ENCODE results near the gene COPZ1. TPM values are rescaled to one million over a fixed set of nuclear protein-coding genes. Genes with fewer than 3 reads are reported as not detected.

COPZ1 gene
- total and polyA plus RNA-seq, 9 of the 15 experiments (the other 6 are each of a cell fraction or from before 2014, with no cell fraction given) = 137 to 487 (median 233) TPM

- TF ChIP-seq TBL1XR1 (IDR thresholded peaks at IDR 0.05; ENCODE audit: low read length in 2 of 2) (peak in 1 of 2 experiments; percentile 18; a peak in 3 of 4 replicates), ZNF263 (CRISPR knock-in tag; IDR thresholded peaks at IDR 0.05; ENCODE audit: borderline replicate concordance) (peak; percentile 76; the same call in 1 of the 2 replicates), SAFB (IDR thresholded peaks at IDR 0.05; ENCODE audit: borderline replicate concordance, low read depth, low read length) (no peak), BCOR (IDR thresholded peaks at IDR 0.05) (peak; percentile 11; the same call in 1 of the 2 replicates), CREB1 (IDR thresholded peaks at IDR 0.05) (peak; percentile 57; the same call in 1 of the 2 replicates), CREB1 (CRISPR knock-in tag; IDR thresholded peaks at IDR 0.05) (peak; percentile 78), SPI1 (IDR thresholded peaks at IDR 0.05; ENCODE audit: borderline replicate concordance, low read depth, low read length) (0 out of 2 replicates have a peak, but pooled peaks have one; percentile 9), MLX (CRISPR knock-in tag; conservative IDR thresholded peaks at IDR 0.05) (0 out of 4 replicates have a peak, but pooled peaks of 1 of the 2 experiments have one; percentile 40), MBD2 (IDR thresholded peaks at IDR 0.05; ENCODE audit: borderline replicate concordance, low read depth) (peak; percentile 99), TRIM28 (IDR thresholded peaks at IDR 0.05) (peak; percentile 68; the same call in 1 of the 2 replicates), NONO (IDR thresholded peaks at IDR 0.05; ENCODE audit: low read depth in 2 of 2, low read length in 1 of 2) (no peak), CGGBP1 (CRISPR knock-in tag; IDR thresholded peaks at IDR 0.05) (0 out of 2 replicates have a peak, but pooled peaks have one; percentile 28), C11orf30 (IDR thresholded peaks at IDR 0.05; ENCODE audit: low read depth) (peak; percentile 77), PATZ1 (CRISPR knock-in tag; IDR thresholded peaks at IDR 0.05; ENCODE audit: borderline replicate concordance) (no peak), ZNF347 (CRISPR knock-in tag; IDR thresholded peaks at IDR 0.05; ENCODE audit: low read depth) (no peak), FOXA1 (IDR thresholded peaks at IDR 0.05; ENCODE audit: borderline replicate concordance) (no peak), PTBP1 (IDR thresholded peaks at IDR 0.05; ENCODE audit: low read depth, low read length) (no peak), NCOA2 (IDR thresholded peaks at IDR 0.05; ENCODE audit: partially characterized antibody in 2 of 2) (no peak), RBM22 (IDR thresholded peaks at IDR 0.05; ENCODE audit: low read depth, low read length, poor library complexity, severe bottlenecking) (no peak), SOX6 (IDR thresholded peaks at IDR 0.05) (peak; percentile 96), HMGN3 (IDR thresholded peaks at IDR 0.05; ENCODE audit: borderline replicate concordance, extremely low read depth, insufficient read length, low read depth, low read length) (peak; percentile 89), HOMEZ (CRISPR knock-in tag; IDR thresholded peaks at IDR 0.05) (no peak)
Observed at GRCh38 chr12:54358945-54359761, 34.2 kb downstream of the COPZ1 start (continued).
